HL-60 (cell line): ENCODE results near the gene COL7A1.

Experiments used
- POLR2AphosphoS5 ChIP-seq: IDR thresholded peaks from 2 replicates; pipeline ENCODE4 v1.6.1; 2012; ENCODE audit warnings: low read depth
- TF ChIP-seq, protein P1 (sequence below): IDR thresholded peaks from one replicate; pipeline ENCODE4 v1.5.1; 2011; ENCODE audit warnings: low read length, control low read depth, inconsistent platforms; ENCODE audit not compliant: insufficient read depth

GRCh38 chr3:48587686-48588085, 7.4 kb downstream of the COL7A1 start:
- TF ChIP-seq, protein P1, sequence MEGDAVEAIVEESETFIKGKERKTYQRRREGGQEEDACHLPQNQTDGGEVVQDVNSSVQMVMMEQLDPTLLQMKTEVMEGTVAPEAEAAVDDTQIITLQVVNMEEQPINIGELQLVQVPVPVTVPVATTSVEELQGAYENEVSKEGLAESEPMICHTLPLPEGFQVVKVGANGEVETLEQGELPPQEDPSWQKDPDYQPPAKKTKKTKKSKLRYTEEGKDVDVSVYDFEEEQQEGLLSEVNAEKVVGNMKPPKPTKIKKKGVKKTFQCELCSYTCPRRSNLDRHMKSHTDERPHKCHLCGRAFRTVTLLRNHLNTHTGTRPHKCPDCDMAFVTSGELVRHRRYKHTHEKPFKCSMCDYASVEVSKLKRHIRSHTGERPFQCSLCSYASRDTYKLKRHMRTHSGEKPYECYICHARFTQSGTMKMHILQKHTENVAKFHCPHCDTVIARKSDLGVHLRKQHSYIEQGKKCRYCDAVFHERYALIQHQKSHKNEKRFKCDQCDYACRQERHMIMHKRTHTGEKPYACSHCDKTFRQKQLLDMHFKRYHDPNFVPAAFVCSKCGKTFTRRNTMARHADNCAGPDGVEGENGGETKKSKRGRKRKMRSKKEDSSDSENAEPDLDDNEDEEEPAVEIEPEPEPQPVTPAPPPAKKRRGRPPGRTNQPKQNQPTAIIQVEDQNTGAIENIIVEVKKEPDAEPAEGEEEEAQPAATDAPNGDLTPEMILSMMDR: no peak
- no peak for TF ChIP-seq POLR2AphosphoS5
